HG02610 (cell line): ENCODE measurements around the gene LCMT1.
"Not testable (repeated sequence)": the region's sequence is repeated elsewhere in the genome, so short reads cannot be mapped to it uniquely, and the experiment has no call there.

Experiments used
- ATAC-seq: cut with Tn5 transposase; IDR thresholded peaks from one replicate; pipeline ENCODE4 v1.9.1; 2021; ENCODE audit warnings: mild to moderate bottlenecking, moderate library complexity; ENCODE audit not compliant: unreplicated experiment

Gene LCMT1

GRCh38 chr16:25094596-25094995 lies 16.9 kb upstream of the LCMT1 start:
- ATAC-seq, result no peak

- no peak for ATAC-seq
These were observed 15.9 kb upstream of the LCMT1 start for GRCh38 chr16:25095636-25096035.

GRCh38 chr16:25097276-25097975 lies 14.1 kb upstream of the LCMT1 start:
- ATAC-seq, result no peak

GRCh38 chr16:25100511-25100910 lies 11.0 kb upstream of the LCMT1 start:
- no peak for ATAC-seq

- ATAC-seq, result peak; percentile 47
These were observed 4.7 kb upstream of the LCMT1 start for GRCh38 chr16:25106567-25107465.

- ATAC-seq, result no peak
These were observed 4.1 kb upstream of the LCMT1 start for GRCh38 chr16:25107466-25107792.

- ATAC-seq, result no peak
These were observed 3.5 kb upstream of the LCMT1 start for GRCh38 chr16:25108054-25108453.

GRCh38 chr16:25109643-25110042 lies 1.9 kb upstream of the LCMT1 start:
- no peak for ATAC-seq

- no peak for ATAC-seq
These were observed 1.1 kb upstream of the LCMT1 start for GRCh38 chr16:25110387-25110947.

GRCh38 chr16:25114121-25114520 lies 2.6 kb downstream of the LCMT1 start:
- no peak for ATAC-seq

GRCh38 chr16:25118851-25119578 lies 7.5 kb downstream of the LCMT1 start:
- no peak for ATAC-seq

GRCh38 chr16:25121824-25122600 lies 10.5 kb downstream of the LCMT1 start:
- no peak for ATAC-seq

GRCh38 chr16:25124503-25124902 lies 13.0 kb downstream of the LCMT1 start:
- ATAC-seq, result peak; percentile 55

GRCh38 chr16:25126086-25126666 lies 14.6 kb downstream of the LCMT1 start:
- ATAC-seq, result not testable (repeated sequence)

GRCh38 chr16:25126820-25127232 lies 15.3 kb downstream of the LCMT1 start:
- no peak for ATAC-seq

GRCh38 chr16:25132751-25133150 lies 21.2 kb downstream of the LCMT1 start:
- not testable (repeated sequence) for ATAC-seq

- ATAC-seq, result no peak
These were observed 22.7 kb downstream of the LCMT1 start for GRCh38 chr16:25134166-25134700.

- ATAC-seq, result no peak
These were observed 23.8 kb downstream of the LCMT1 start for GRCh38 chr16:25135254-25135878.

- ATAC-seq, result no peak
These were observed 26.6 kb downstream of the LCMT1 start for GRCh38 chr16:25138130-25138529.
